Measurements from ENCODE around the gene FILIP1L. TPM values are rescaled to one million over a fixed set of nuclear protein-coding genes. Genes with fewer than 3 reads are reported as not detected.
A peak's percentile ranks its signal among the peaks of the same experiment; 100 is the strongest.

The FILIP1L gene
- total and polyA plus RNA-seq, 2 of the 13 experiments (the other 11 are each of a cell fraction or from before 2014, with no cell fraction given), result 8.1 to 187 TPM

DNA sequence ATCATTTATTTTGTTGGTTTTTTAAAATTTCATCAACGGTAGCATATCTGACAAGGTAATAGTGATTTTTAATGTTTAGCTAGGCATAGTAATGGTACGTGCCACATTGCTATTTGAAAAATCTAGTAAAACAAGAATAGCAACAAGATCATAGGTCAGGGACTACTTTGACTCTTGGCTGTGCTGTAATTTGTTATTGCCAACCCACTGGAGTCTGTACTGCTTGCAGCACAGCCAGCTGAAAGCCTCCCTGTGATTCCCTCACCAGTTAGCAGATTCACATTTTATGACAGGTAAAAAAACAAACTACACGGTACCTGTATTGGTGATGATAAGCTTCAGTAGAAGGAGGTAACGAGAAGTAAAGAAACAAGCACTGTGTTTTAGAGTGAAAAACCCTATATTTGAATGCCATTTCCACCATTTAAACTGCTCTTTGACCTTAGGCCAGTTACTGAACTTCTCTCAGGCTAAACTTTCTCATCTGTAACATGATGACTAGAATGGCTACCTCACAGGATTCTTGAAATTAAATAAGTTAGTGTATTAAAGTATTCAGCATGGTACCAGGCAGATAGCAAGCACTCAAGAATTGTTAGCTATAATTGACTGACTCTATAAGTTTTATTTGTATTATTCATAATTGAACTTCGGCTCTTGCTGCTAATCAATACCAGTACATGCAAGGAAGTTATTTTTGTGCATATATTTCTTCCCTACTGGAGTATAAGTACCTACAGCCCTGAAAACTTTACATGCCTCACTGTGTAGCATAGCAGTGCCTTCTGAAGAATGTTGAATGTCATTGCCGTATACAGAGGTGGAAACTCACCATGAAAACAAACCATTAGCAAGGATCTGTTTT is 16.1 kb downstream of the FILIP1L start (continued):
- TF ChIP-seq KAT8 (CRISPR knock-in tag; IDR thresholded peaks at IDR 0.05) (peak; percentile 38; the same call in 1 of the 2 replicates), ZNF484 (CRISPR knock-in tag; IDR thresholded peaks at IDR 0.05; ENCODE audit: borderline replicate concordance, low read depth) (no peak), ZNF354B (CRISPR knock-in tag; IDR thresholded peaks at IDR 0.05) (no peak), PRMT3 (CRISPR knock-in tag; IDR thresholded peaks at IDR 0.05; ENCODE audit: borderline replicate concordance, low read depth) (no peak), NR2F2 (IDR thresholded peaks at IDR 0.05; ENCODE audit: borderline replicate concordance, low read depth) (peak; percentile 83), SNAI1 (CRISPR knock-in tag; IDR thresholded peaks at IDR 0.05; ENCODE audit: borderline replicate concordance) (no peak), SIN3B (IDR thresholded peaks at IDR 0.05; ENCODE audit: low read length) (no peak), ZNF292 (CRISPR knock-in tag; IDR thresholded peaks at IDR 0.05; ENCODE audit: borderline replicate concordance, low read depth) (peak; percentile 91), SAFB2 (CRISPR knock-in tag; IDR thresholded peaks at IDR 0.05; ENCODE audit: borderline replicate concordance, low read depth) (no peak), ZNF878 (CRISPR knock-in tag; IDR thresholded peaks at IDR 0.05) (peak; percentile 26; the same call in 1 of the 2 replicates), CCDC6 (CRISPR knock-in tag; IDR thresholded peaks at IDR 0.05) (no peak), ZNF772 (CRISPR knock-in tag; IDR thresholded peaks at IDR 0.05) (no peak), ZNF431 (CRISPR knock-in tag; IDR thresholded peaks at IDR 0.05; ENCODE audit: borderline replicate concordance, low read depth) (no peak)
- TF ChIP-seq, protein P1, sequence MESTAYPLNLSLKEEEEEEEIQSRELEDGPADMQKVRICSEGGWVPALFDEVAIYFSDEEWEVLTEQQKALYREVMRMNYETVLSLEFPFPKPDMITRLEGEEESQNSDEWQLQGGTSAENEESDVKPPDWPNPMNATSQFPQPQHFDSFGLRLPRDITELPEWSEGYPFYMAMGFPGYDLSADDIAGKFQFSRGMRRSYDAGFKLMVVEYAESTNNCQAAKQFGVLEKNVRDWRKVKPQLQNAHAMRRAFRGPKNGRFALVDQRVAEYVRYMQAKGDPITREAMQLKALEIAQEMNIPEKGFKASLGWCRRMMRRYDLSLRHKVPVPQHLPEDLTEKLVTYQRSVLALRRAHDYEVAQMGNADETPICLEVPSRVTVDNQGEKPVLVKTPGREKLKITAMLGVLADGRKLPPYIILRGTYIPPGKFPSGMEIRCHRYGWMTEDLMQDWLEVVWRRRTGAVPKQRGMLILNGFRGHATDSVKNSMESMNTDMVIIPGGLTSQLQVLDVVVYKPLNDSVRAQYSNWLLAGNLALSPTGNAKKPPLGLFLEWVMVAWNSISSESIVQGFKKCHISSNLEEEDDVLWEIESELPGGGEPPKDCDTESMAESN (CRISPR knock-in tag; conservative IDR thresholded peaks at IDR 0.05), result no peak
- TF ChIP-seq, protein P2, sequence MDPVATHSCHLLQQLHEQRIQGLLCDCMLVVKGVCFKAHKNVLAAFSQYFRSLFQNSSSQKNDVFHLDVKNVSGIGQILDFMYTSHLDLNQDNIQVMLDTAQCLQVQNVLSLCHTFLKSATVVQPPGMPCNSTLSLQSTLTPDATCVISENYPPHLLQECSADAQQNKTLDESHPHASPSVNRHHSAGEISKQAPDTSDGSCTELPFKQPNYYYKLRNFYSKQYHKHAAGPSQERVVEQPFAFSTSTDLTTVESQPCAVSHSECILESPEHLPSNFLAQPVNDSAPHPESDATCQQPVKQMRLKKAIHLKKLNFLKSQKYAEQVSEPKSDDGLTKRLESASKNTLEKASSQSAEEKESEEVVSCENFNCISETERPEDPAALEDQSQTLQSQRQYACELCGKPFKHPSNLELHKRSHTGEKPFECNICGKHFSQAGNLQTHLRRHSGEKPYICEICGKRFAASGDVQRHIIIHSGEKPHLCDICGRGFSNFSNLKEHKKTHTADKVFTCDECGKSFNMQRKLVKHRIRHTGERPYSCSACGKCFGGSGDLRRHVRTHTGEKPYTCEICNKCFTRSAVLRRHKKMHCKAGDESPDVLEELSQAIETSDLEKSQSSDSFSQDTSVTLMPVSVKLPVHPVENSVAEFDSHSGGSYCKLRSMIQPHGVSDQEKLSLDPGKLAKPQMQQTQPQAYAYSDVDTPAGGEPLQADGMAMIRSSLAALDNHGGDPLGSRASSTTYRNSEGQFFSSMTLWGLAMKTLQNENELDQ (CRISPR knock-in tag; IDR thresholded peaks at IDR 0.05; ENCODE audit: borderline replicate concordance), result no peak
- TF ChIP-seq, protein P3, sequence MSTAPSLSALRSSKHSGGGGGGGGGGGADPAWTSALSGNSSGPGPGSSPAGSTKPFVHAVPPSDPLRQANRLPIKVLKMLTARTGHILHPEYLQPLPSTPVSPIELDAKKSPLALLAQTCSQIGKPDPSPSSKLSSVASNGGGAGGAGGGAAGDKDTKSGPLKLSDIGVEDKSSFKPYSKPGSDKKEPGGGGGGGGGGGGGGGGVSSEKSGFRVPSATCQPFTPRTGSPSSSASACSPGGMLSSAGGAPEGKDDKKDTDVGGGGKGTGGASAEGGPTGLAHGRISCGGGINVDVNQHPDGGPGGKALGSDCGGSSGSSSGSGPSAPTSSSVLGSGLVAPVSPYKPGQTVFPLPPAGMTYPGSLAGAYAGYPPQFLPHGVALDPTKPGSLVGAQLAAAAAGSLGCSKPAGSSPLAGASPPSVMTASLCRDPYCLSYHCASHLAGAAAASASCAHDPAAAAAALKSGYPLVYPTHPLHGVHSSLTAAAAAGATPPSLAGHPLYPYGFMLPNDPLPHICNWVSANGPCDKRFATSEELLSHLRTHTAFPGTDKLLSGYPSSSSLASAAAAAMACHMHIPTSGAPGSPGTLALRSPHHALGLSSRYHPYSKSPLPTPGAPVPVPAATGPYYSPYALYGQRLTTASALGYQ (CRISPR knock-in tag; IDR thresholded peaks at IDR 0.05), result no peak
- TF ChIP-seq, protein P4, sequence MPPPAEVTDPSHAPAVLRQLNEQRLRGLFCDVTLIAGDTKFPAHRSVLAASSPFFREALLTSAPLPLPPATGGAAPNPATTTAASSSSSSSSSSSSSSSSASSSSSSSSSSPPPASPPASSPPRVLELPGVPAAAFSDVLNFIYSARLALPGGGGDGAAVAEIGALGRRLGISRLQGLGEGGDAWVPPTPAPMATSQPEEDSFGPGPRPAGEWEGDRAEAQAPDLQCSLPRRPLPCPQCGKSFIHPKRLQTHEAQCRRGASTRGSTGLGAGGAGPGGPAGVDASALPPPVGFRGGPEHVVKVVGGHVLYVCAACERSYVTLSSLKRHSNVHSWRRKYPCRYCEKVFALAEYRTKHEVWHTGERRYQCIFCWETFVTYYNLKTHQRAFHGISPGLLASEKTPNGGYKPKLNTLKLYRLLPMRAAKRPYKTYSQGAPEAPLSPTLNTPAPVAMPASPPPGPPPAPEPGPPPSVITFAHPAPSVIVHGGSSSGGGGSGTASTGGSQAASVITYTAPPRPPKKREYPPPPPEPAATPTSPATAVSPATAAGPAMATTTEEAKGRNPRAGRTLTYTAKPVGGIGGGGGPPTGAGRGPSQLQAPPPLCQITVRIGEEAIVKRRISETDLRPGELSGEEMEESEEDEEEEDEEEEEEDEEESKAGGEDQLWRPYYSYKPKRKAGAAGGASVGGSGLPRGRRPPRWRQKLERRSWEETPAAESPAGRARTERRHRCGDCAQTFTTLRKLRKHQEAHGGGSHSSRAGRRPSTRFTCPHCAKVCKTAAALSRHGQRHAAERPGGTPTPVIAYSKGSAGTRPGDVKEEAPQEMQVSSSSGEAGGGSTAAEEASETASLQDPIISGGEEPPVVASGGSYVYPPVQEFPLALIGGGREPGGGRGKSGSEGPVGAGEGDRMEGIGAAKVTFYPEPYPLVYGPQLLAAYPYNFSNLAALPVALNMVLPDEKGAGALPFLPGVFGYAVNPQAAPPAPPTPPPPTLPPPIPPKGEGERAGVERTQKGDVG (CRISPR knock-in tag; IDR thresholded peaks at IDR 0.05; ENCODE audit: borderline replicate concordance), result no peak

Measured in HepG2 (cell line).